LNCaP clone FGC (cell line): Measurements from ENCODE around the gene DLG4.
A peak's percentile ranks its signal among the peaks of the same experiment; 100 is the strongest.

Experiments used
- DNase-seq: peaks from one replicate; pipeline ENCODE4 v3.0.0-alpha.2; 2011; ENCODE audit warnings: low read depth
- H3K4me3 ChIP-seq: 2 replicates; pipeline ENCODE4 v1.5.1; 2011; ENCODE audit warnings: mild to moderate bottlenecking, low read depth, low read length, control low read depth
- TF ChIP-seq, protein P1 (sequence below): IDR thresholded peaks from 2 replicates; pipeline ENCODE4 v1.5.1; 2012; ENCODE audit warnings: mild to moderate bottlenecking; ENCODE audit not compliant: control insufficient read depth, insufficient read depth; ENCODE audit errors: extremely low read depth

Gene DLG4

DNA sequence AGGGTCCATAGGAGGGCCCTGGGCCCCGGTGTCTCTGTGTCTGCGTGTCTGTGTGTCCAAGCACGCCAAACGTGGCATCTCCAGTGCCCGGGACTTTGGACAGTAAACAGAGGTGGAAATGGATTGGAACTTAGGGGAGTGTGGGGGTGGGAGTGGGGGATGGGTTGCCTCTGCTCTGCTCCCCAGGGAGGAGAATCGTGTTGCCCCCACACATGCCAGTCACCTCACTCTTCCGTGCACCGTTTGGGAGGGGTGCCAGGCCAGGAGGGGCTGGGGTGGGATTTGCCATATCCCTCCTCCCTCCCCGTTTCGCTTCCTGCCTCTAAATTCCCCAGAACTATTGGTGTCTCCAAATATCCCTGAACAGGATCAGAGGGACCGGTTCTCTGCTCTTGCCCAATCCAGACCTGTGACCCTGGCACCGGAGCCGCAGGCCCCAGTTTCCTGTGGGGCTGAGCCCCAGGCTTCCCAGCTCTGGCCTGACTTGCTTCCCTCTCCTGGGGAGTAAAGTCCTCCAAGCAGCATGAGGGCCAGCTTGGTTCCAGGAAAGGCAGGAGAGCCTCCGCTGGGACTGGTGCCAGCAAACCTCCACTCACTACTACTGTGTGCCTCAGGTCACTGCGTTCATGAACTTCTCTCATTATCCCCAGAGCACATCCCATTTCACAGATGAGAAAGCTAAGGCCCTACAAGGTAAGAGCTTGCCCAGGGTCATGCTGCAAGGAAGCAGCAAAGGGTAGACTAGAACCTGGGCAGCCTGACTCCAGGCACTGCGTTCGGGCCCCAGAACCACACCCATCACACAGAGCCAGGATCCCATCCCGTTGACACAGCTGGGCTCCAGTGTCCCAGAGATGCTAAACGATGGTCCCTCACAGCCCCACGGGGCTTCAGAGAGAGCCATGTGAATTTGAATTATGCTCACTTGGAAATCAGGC lies 40.0 kb downstream of the DLG4 start, which contains the start of gene ASGR1:
TSS of gene ASGR1 (minus strand) at position 54 of the 938 bp plus-strand sequence. CDS start 807 bp downstream, outside the sequence.
- no peak within 1 kb of the TSS for H3K4me3 ChIP-seq

GRCh38 chr17:7178973-7179316 lies 40.7 kb downstream of the DLG4 start:
- no peak overlapping the region for H3K4me3 ChIP-seq
- TF ChIP-seq, protein P1, sequence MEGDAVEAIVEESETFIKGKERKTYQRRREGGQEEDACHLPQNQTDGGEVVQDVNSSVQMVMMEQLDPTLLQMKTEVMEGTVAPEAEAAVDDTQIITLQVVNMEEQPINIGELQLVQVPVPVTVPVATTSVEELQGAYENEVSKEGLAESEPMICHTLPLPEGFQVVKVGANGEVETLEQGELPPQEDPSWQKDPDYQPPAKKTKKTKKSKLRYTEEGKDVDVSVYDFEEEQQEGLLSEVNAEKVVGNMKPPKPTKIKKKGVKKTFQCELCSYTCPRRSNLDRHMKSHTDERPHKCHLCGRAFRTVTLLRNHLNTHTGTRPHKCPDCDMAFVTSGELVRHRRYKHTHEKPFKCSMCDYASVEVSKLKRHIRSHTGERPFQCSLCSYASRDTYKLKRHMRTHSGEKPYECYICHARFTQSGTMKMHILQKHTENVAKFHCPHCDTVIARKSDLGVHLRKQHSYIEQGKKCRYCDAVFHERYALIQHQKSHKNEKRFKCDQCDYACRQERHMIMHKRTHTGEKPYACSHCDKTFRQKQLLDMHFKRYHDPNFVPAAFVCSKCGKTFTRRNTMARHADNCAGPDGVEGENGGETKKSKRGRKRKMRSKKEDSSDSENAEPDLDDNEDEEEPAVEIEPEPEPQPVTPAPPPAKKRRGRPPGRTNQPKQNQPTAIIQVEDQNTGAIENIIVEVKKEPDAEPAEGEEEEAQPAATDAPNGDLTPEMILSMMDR = no peak
- no peak for DNase-seq

More for the DNA sequence above, 40.0 kb downstream of the DLG4 start, which contains the start of gene ASGR1:
- TF ChIP-seq, protein P1 = no peak
- no peak for DNase-seq

DNA sequence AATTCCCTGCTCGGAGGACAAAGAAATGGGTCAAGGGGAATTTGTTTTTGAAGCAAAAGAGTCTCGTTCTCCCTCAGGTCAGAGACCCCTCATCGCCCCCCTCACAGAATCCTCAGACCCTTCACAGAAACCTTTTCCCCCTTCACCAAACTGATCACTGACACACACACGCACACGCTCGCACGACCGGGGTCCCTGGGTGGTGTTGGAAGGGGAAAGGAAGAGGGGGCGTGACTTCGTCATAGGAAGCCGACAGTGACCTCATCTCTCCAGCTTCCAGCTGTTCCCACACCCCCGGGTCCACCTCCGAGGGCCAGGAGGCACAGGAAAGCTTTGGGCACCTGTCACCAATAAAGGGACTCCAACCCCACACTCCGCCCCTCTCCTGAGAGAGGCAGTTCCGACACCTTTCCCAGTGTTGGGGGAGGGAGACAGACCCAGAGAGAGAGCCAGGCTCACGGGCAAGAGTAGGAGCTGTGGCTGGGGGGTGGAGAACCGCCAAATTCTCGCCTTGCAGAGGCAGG lies 41.6 kb downstream of the DLG4 start:
- peak overlapping the region; percentile 36 for H3K4me3 ChIP-seq
- TF ChIP-seq, protein P1 = no peak
- DNase-seq = no peak

DNA sequence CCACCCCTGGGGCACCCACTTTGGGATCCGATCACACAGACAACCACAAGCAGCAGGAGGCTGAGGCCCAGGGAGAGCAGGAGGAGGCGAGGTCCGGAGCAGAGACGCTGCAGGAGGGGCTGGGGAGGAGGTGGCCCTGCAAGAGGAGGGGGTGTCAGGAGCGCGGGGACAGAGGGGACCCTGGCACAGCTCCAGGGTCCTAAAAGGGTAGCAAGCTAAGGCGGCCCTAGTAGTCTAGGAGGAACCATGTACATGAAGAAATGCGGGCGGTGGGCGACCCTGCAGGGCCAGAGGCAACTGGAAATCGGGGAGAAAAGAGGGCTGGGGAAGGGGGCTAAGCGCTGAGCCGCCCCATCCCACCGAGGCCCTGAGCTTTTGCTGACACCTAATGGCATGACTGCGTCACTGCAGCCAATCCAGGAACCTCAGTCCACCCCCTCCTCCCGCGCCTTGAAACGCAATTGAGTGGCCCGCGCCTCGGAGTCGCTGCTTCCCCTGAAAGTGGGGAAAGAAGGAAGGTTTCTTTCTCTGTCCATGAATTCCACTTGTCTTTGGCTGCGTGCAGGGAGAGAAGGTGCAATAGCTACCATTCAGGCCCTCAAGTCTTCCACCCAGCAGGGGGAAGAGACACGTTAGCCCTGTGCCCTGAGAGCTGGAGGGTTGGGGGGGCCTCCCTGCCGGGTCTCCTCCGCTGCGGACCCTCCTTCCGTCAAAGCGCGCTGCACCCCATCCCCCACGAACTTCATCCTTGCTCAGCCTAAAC lies 42.3 kb downstream of the DLG4 start:
- DNase-seq = peak; percentile 13
- H3K4me3 ChIP-seq = peak overlapping the region; percentile 36
- TF ChIP-seq, protein P1 = peak; percentile 95

DNA sequence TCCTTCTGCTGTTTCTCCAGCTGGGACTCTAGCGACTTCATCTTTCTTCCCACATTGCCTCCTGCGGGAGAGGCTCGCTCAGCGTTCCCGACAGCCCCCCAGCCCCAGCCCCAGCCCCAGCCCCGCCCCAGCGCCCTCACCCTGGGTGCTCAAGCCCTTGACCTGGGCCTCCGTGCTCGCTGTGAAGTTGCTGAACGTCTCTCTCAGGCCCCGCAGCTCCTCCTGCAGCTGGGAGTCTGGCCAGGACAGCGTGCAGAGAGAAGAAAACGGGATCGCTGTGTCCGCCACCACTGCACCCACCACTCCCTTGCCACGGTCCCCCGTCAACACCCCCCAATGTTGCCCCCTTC lies 42.8 kb downstream of the DLG4 start:
- TF ChIP-seq, protein P1 = no peak
- DNase-seq = no peak
- H3K4me3 ChIP-seq = no peak overlapping the region

DNA sequence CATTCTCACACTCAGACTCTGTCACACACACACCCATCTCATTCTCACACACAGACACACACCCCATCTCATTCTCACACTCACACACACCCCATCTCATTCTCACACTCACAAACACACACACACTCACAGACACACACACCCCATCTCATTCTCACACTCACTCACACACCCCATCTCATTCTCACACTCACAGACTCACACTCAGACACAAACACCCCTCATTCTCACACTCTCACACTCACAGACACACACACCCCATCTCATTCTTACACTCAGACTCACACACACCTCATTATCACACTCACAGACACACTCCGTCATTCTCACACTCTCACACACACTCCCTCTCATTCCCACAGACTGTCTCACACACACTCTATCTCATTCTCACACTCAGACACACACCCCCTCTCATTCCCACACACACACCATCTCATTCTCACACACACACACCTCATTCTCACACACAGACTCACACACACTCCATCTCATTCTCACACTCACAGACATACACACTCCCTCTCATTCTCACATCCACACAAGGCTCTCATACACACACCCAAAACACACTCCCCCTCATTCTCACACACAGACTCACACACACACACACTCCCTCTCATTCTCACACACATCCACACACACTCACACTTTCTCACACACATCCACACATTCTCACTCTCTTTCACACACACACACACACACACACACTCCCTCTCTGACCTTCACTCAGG lies 43.4 kb downstream of the DLG4 start:
- DNase-seq = no peak
- TF ChIP-seq, protein P1 = no peak
- no peak overlapping the region for H3K4me3 ChIP-seq
